Esophagus muscularis mucosa (tissue), 4 donors: ENCODE data around the gene TANC1.

Experiments
- CTCF ChIP-seq, 3 experiments: fragments of 200-600 bp in 2 of 3; fragments of 450-650 bp in 1 of 3; sonication (generic) in 2 of 3; IDR thresholded peaks; one replicate each; pipeline ENCODE4 v1.5.1; 2017 to 2019; ENCODE audit warnings: antibody characterized with exemption in 3 of 3, mild to moderate bottlenecking in 2 of 3, moderate library complexity in 1 of 3
- EP300 ChIP-seq: sonication (generic); formaldehyde crosslinking; IDR thresholded peaks from one replicate; pipeline ENCODE4 v1.6.1; 2017; ENCODE audit warnings: antibody characterized with exemption
- POLR2A ChIP-seq: fragments of 450-650 bp; IDR thresholded peaks from one replicate; pipeline ENCODE4 v1.6.1; 2017; ENCODE audit warnings: antibody characterized with exemption, moderate library complexity, mild to moderate bottlenecking, low read depth
- POLR2AphosphoS5 ChIP-seq, 2 donors: sonication (generic); formaldehyde crosslinking; IDR thresholded peaks; one replicate each; pipeline ENCODE4 v1.6.1; 2017; ENCODE audit warnings: antibody characterized with exemption in 2 of 2

GRCh38 chr2:159088906-159089305 is 120.5 kb downstream of the TANC1 start:
- no peak for TF ChIP-seq CTCF (IDR thresholded peaks at IDR 0.05)
- no peak for TF ChIP-seq POLR2A
- TF ChIP-seq EP300, result no peak
- no peak for TF ChIP-seq POLR2AphosphoS5 (IDR thresholded peaks at IDR 0.05)
